ENCODE measurements around the gene ABCC5. TPM values are rescaled to one million over a fixed set of nuclear protein-coding genes. Genes with fewer than 3 reads are reported as not detected.

Gene ABCC5
- total RNA-seq, 1 experiment from 2014 or later, result 35.1 TPM

DNA sequence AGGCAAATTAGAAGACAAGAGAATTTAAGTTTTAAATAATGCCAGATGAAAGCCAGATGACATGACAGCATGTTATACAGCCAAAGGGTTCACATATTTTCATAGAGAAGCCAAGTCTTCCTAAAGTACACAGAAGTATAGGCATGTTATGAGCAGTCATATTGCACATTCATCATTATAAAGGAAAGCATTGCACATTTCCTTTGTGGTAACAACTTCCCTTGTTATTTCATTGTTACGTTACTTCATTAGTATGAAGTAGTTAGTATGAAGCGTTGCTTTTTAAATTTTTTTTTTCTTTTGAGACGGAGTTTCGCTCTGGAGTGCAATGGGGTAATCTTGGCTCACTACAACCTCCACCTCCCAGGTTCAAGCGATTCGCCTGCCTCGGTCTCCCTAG, 4.6 kb upstream of the ABCC5 start:
- TF ChIP-seq TCF7L2 (IDR thresholded peaks at IDR 0.05; ENCODE audit: low read depth, low read length) (no peak), CTCF (IDR thresholded peaks at IDR 0.05) (no peak), POLR2AphosphoS5 (IDR thresholded peaks at IDR 0.05; ENCODE audit: low read depth, low read length) (no peak), REST (IDR thresholded peaks at IDR 0.05; ENCODE audit: insufficient read depth in 1 of 2, low read depth in 2 of 2, low read length in 1 of 2) (no peak), SIN3A (IDR thresholded peaks at IDR 0.05; ENCODE audit: borderline replicate concordance, insufficient read depth, low read depth, low read length) (no peak)
- intact Hi-C loops (cut with micrococcal nuclease; ENCODE audit: unreplicated experiment), result no loop called here
- ChIA-PET POLR2A (no interaction called here), CTCF (no interaction called here)
- H3K36me3 ChIP-seq (ENCODE audit: control insufficient read depth, insufficient read depth, low read length), result no peaks in the 10 kb centered on the region
- no TSS peak for BruUV-seq (replicated peaks)
- no peak overlapping the region for H3K4me3 ChIP-seq (ENCODE audit: low read depth in 2 of 2, low read length in 2 of 2)
- no peak for DNase-seq (ENCODE audit: low read depth, low spot score)
- no peaks in the 10 kb centered on the region for H3K9me3 ChIP-seq (ENCODE audit: control insufficient read depth, insufficient read depth, low read depth, low read length)
- in situ Hi-C loops (cut with HindIII; ENCODE audit: low pct_unique_long_range_greater_than_20kb, low sequenced_read_pairs), result no loop called here
- no peak overlapping the region for H3K27ac ChIP-seq (ENCODE audit: low read length)
- H3K27me3 ChIP-seq (ENCODE audit: control insufficient read depth, insufficient read depth, low read length), result 0 out of 2 replicates have a peak, but pooled peaks cover 2% of the 10 kb centered on the region
- no peaks in the 10 kb centered on the region for H3K4me1 ChIP-seq (ENCODE audit: control insufficient read depth, insufficient read depth, low read length)
- no peak for ATAC-seq

GRCh38 chr3:184018424-184018973, 815 bp upstream of the ABCC5 start:
- ATAC-seq (no peak), DNase-seq (ENCODE audit: low read depth, low spot score) (no peak)
- Histone ChIP-seq H3K27ac (ENCODE audit: low read length) (peak overlapping the region; percentile 92), H3K9me3 (ENCODE audit: control insufficient read depth, insufficient read depth, low read depth, low read length) (no peaks in the 10 kb centered on the region), H3K27me3 (ENCODE audit: control insufficient read depth, insufficient read depth, low read length) (no peaks in the 10 kb centered on the region), H3K4me3 (ENCODE audit: low read depth in 2 of 2, low read length in 2 of 2) (peak overlapping the region; percentile 73 to 96), H3K36me3 (ENCODE audit: control insufficient read depth, insufficient read depth, low read length) (no peaks in the 10 kb centered on the region), H3K4me1 (ENCODE audit: control insufficient read depth, insufficient read depth, low read length) (peaks cover 19% of the 10 kb centered on the region)
- TF ChIP-seq CTCF (IDR thresholded peaks at IDR 0.05) (no peak), TCF7L2 (IDR thresholded peaks at IDR 0.05; ENCODE audit: low read depth, low read length) (no peak), SIN3A (IDR thresholded peaks at IDR 0.05; ENCODE audit: borderline replicate concordance, insufficient read depth, low read depth, low read length) (no peak), REST (IDR thresholded peaks at IDR 0.05; ENCODE audit: insufficient read depth in 1 of 2, low read depth in 2 of 2, low read length in 1 of 2) (no peak), POLR2AphosphoS5 (IDR thresholded peaks at IDR 0.05; ENCODE audit: low read depth, low read length) (no peak)
- no TSS peak for BruUV-seq (replicated peaks)
- intact Hi-C loops (cut with micrococcal nuclease; ENCODE audit: unreplicated experiment) (no loop called here), in situ Hi-C loops (cut with HindIII; ENCODE audit: low pct_unique_long_range_greater_than_20kb, low sequenced_read_pairs) (no loop called here)
- ChIA-PET CTCF (interaction anchor here (0.6 to 0.9 kb wide), 3 partner anchors 11 to 542 kb away, joined by 3 to 4 read pairs (median 3); no protein-coding TSS in a partner anchor), POLR2A (no interaction called here)
